GM18507 (cell line): ENCODE measurements around the gene RYK.

Experiments
- DNase-seq: peaks from one replicate; pipeline ENCODE4 v3.0.0; 2011; ENCODE audit warnings: low read depth; ENCODE audit not compliant: insufficient read length; ENCODE audit errors: extremely low spot score
- FAIRE-seq: peaks from 2 replicates; lab custom pipeline; 2011; peaks lifted over from hg19 to GRCh38; lab: Jason Lieb, UNC

RYK gene

DNA sequence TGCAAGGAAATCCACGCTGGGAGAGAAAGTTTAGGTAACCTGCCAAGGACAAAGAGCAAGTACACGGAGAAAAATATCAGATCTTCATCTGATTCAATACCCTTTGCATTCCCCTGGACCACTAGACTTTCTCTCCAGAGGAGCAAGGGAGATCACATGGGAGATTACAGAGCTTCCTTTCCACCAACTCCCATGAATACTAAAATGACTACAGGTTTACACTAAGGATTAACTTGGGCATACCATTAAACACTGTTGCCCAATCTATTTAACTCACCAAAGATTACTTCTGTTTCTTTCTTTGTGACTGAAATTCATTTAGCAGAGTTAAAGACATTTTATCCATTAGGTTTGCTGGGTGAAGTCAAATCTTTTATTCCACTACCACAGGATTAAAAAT, 71.2 kb downstream of the RYK start:
- FAIRE-seq, result no peak
- DNase-seq, result no peak

DNA sequence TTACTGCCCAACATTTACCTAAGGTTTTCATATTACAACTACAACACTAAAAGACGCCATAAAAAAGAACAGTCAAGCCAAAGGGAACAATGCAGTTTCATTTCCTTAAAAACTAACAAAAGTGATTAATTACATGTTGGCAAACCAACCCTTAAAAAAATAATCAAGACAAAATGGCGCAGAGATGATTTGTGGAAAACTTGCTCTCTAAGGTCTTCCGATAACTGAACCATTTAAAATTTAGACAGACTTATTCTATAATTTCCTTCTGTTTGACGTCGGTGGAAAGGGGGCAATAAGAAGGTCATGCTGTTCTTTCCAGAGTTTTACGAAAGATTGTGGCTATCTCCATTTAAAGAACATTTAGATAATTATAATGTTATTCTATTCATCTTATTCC, 87.6 kb downstream of the RYK start:
- no peak for DNase-seq
- no peak for FAIRE-seq

DNA sequence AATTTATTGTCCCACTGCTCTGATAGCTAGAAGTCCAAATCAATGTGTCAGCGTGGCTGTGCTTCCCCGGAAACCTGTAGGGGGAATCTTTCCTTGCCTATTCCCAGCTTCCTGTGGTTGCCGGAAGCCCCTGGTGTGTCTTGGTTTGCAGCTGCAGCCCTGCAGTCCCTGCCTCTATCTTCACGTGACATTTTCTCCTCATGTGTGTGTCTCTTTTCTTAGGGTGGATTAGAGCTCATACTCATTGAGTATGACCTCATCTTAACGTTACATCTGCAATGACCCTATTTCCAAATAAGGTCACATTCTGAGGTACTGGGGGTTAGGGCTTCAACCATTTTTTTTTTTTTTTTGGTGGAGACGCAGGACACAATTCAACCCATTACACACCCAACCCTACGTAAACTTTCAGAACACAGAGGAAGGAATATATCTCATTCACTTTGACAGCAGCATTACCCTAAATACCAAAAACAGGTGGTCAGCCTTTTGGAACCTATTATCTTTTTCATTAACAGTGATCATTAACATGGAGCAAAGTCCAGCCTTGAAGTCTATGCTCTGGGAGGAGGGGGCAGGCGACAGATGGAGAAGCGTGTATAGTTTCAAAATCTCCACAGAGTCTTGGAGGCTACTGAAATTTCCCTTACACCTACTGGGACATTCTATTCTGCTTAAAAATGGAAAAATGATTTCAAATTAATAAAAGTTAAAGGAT, 88.6 kb downstream of the RYK start:
- DNase-seq (no peak), FAIRE-seq (no peak)

GRCh38 chr3:134155446-134155845, 95.2 kb downstream of the RYK start:
- FAIRE-seq, result no peak
- no peak for DNase-seq

- FAIRE-seq (no peak), DNase-seq (no peak)
Measured at GRCh38 chr3:134153761-134154160, 96.9 kb downstream of the RYK start.

DNA sequence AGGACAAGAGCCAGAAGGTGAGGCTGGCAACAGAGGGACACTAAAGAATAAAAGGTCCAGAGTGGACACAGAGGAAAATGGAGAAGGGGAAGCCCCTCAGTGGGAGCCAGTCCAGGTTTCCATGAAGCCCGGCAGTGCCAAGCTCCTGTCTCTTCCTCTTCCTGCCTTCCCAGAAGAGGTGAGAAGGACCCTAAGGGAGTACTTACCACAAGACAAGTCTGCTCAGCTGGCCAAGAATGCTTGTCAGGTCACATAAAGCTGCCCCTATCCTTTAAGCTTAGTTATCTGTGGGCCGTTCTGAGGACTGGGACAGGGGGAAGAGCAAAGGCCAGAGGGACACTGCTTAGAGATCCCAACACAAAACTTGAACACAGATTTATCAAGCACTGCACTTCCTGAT, 100.2 kb downstream of the RYK start:
- no peak for FAIRE-seq
- no peak for DNase-seq

DNA sequence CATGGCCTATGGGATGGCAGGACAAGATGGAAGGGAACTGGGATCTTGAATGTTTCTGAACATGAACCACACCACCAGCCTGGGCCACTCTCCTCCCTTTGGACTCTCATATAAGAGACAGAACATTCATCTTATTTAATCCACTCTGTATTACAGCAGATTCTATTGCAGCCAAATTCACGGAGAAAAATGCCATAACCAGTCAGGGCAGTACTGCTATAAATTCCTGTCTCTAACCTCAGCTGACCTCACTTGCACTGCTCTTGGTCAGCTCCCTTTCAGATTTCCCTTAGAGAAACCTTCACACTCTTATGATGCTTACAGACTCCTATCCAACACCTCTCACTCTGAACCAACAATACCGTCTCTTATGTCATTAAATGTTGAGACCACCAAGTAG, 101.4 kb downstream of the RYK start:
- no peak for DNase-seq
- FAIRE-seq, result no peak

DNA sequence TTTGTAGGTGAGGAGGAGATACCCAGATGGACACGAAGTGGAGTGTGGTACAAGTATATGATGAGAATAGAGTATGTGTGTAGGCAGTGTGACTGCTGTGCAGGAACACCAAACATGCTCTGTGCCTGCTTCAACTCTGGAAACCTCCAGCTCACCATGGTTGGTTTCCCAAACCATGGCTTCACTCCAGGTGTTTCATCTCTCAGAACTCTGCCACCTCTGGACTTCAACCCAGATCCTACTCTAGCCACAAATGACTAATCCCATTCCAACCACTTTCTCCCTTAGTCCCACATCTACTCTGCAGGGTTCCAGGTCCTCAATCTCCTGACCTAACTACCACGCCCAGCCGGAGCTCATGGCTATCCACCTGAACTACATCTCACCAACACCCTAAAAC, 102.1 kb downstream of the RYK start:
- FAIRE-seq, result no peak

DNA sequence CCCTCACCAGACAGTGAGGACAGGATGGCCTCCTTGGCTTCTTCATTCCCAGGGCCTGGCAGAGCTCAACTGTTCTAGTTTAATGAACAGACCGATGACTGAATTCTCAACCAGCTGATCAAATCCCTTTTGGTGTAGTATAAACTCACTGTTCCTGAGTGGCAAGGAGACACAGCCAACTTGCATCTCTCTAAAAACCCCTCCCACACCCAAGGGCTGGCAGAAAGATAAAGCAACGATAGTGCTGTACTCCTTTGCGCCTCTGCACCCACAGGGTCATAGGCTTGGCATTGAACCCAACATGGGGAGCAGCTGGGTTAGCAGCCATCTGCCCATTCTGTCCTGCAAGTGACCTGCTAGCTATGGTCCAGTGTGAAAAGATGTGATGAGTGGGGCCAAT, 103.2 kb downstream of the RYK start:
- FAIRE-seq (no peak), DNase-seq (no peak)

More for the DNA sequence above, 102.1 kb downstream of the RYK start:
- DNase-seq, result no peak

DNA sequence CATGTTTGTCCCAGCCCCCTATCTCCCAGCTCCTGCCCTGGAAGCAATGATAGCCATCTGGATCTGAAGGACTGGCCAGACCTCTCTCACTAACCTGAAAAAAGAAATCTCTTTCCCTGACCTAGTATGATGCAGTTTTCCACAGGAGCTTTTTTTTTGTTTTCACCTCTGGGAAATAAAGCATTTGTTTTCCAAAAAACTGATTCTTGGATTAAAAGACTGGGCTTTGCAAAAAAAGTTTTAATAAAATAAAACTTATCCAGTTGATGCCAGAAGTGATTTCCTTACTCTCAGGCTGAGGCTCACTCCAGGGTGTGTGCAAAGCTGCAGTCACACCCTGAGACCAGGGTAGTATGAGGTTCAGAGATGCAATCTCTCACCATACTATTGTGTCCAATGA, 104.0 kb downstream of the RYK start:
- FAIRE-seq (no peak), DNase-seq (no peak)

DNA sequence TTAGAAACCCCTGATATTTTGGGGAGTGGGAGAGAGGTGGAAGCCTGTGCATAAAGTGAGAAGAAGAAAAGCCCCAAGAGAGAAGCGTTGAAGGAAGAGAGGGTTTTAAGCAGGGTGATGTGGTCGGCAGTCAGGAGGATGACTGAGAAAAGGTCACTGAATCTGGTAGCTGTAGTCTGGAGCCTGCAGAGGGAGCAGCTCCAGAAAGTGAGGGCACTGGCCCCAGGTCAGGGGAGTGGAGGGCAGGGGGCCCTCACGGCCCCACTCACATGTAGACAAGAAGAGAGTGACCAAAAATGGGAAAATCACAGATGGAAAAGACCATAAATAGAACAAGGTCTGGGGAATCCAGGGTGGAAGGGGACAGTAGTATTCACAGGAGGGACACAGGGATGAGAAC, 105.5 kb downstream of the RYK start:
- DNase-seq (no peak), FAIRE-seq (no peak)

DNA sequence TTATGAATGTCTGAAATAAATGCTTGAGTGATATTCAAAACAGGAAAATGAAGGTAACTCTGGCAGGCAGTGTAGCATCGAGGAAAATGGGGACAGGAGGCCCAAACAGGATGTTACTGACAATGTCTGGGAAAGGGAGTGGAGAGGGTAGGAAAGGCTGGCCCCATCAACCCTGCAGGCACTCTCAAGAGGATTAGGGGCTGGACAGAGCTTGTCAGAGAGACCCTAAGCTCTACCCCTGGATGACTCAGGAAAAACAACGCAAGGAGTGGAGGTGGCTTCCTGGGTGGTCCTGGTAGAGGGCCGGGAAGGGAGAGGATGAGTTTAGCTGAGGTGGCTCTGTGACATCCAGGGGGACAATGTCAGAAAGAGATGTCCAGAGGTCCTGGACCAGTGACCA, 106.0 kb downstream of the RYK start:
- FAIRE-seq (no peak), DNase-seq (no peak)

DNA sequence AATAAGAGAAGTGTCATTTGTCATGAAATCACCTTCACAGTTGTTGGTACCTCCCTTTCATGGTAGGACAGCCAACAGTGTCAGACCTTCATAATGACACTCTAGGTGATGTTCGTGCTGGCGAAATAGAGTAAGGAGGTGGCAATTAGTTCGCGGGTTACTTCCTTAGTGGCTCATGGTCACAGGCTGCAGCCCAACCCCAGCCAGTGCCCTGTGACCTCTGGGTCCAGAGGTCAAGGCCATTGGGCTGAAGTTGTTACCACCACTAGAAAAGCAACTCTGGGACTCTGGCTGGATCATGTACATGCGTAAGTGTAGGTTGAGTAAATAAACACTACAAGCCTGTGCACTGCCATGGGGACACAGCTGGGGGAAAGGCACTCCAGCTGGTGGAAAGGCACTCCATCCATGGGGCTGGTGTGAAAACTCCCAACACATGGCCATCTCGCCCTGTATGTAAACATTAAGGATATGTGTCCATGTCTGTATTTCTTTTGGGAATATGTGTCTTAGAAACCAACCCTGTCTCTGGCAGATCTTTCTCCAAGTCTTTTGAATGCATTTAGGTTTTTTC, 106.7 kb downstream of the RYK start:
- DNase-seq, result no peak
- FAIRE-seq, result no peak

GRCh38 chr3:134136604-134137003, 114.1 kb downstream of the RYK start:
- FAIRE-seq, result no peak
- no peak for DNase-seq

- FAIRE-seq, result no peak
- no peak for DNase-seq
Measured at GRCh38 chr3:134134698-134135415, 115.8 kb downstream of the RYK start.

GRCh38 chr3:134134240-134134639, 116.4 kb downstream of the RYK start:
- no peak for DNase-seq

DNA sequence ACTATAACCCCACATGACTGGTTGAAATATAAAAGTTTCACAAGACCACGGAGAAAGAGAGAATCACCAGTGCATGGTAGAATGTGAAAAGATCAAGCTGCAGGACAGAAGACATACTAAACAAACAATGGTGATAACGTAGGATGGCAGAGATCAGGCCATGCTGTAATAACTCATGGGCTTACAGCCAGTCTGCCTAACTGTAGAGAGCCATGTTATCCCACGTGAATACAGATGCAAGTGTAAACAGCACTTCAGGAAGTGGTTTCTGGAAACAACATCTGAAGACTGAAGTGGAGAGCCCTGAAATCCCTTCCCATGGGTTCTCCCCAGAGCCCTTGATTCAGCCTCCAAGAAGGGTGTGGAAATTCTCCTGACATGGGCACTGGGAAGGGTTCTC, 117.7 kb downstream of the RYK start:
- FAIRE-seq, result no peak
- DNase-seq, result no peak

More at GRCh38 chr3:134134240-134134639, 116.4 kb downstream of the RYK start:
- no peak for FAIRE-seq

GRCh38 chr3:134126153-134126552, 124.5 kb downstream of the RYK start:
- no peak for DNase-seq
- no peak for FAIRE-seq

DNA sequence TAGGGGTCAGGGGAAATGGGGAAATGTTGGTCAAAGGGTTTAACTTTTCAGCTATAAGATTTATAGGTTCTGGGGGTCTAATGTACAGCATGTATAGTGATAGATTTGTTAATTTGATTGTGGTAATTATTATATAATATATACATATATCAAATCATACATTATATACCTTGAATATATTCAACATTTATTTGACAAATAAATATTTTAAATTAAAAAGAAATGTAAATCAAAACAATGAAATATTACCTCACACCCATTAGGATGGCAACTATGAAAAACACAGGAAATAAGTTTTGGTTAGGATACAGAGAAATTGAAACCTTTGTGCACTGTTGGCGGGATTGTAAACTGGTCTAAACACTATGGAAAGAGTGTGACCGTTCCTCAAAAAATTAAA, 135.9 kb downstream of the RYK start:
- no peak for DNase-seq
- no peak for FAIRE-seq

DNA sequence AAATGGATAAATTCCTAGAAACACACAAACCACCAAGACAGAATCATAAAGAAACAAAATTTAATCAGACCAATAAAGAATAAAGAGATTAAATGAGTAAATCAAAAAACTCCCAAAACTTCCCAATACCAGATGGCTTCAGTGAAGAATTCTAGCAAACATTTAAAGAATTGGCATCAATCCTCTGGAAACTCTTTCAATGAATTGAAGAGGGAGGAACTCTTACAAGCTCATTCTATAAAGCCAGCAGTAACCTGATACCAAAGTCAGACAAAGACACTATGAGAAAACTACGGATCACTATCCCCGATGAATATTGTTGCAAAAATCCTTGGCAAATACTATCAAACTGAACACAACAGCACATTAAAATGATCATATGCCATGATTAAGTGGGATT, 139.0 kb downstream of the RYK start:
- no peak for FAIRE-seq
- DNase-seq, result no peak

DNA sequence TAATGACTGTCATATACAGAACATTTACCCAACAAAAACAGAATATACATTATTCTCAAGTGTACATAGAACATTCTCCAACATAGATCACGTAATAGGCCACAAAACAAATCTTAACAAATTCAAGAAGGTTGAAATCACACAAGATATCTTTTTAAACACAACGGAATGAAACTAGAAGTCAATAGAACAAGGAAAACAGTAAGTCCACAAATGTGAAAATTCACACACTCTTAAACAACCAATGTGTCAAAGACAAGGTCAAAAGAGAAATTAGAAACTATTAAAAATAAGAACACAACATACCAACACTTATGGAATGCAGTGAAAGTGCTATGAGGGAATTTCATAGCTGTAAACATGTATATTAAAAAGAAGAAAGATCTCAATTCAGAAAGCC, 139.7 kb downstream of the RYK start:
- DNase-seq (no peak), FAIRE-seq (no peak)
